ENCODE results near the gene PLA2G4B. TPM values are rescaled to one million over a fixed set of nuclear protein-coding genes. Genes with fewer than 3 reads are reported as not detected.

Gene PLA2G4B
- total RNA-seq, 3 donors from 2014 or later = 3.6 to 5.5 (median 4.9) TPM

DNA sequence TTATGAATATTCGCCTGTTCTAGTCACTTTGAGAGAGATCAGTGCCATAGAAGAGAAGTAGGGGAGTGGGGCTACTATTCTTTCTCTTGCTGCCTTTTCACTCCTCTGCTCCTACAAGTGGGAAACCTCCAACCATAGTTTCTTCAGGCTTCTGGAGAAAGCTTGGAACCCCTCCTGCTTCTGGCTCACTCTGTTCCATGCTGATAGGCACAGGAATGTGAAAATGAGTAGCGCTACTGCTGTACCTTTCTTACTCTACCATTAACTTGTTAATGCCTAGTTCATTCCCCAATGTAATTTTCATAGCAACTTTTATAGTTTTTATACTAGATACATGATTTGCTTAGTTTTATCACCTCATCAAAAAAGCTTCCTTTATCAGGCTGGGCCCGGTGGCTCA lies 37.5 kb upstream of the PLA2G4B start:
- H3K27me3 Mint-ChIP-seq (ENCODE audit: low read depth) = no peaks in the 10 kb centered on the region
- peaks cover 9% of the 10 kb centered on the region for H3K4me1 Mint-ChIP-seq (ENCODE audit: low read depth)
- DNase-seq (no peak), ATAC-seq (no peak)
- no peak overlapping the region for H3K4me3 Mint-ChIP-seq
- no peaks in the 10 kb centered on the region for H3K9me3 Mint-ChIP-seq
- H3K36me3 Mint-ChIP-seq (ENCODE audit: insufficient read depth) = peaks cover 16% of the 10 kb centered on the region

DNA sequence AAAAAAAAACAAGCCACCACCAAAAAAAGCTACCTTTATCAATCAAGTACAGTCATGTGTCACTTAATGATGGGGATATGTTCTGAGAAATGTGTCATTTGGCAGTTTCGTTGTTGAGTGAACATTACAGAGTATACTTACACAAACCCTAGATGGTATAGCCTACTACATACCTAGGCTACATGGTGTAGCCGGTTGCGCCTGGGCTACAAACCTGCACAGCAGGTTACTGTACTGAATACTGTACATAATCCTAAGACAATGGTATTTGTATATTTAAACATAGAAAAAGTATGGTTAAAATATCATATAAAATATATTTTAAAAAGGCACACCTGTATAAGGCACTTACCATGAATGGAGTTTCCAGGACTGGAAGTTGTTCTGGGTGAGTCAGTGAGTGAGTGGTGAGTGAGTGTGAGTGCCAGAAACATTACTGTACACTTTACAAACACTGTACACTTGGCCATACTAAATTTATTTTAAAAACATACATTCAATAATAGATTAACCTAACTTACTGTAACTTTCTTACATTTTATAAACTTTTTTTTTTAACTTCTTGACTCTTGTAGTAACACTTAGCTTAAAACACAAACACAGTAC lies 36.7 kb upstream of the PLA2G4B start:
- Mint-ChIP-seq H3K4me1 (ENCODE audit: low read depth) (peaks cover 7% of the 10 kb centered on the region), H3K36me3 (ENCODE audit: insufficient read depth) (peaks cover 16% of the 10 kb centered on the region), H3K4me3 (no peak overlapping the region), H3K9me3 (no peaks in the 10 kb centered on the region), H3K27me3 (ENCODE audit: low read depth) (no peaks in the 10 kb centered on the region)
- ATAC-seq (no peak), DNase-seq (no peak)

DNA sequence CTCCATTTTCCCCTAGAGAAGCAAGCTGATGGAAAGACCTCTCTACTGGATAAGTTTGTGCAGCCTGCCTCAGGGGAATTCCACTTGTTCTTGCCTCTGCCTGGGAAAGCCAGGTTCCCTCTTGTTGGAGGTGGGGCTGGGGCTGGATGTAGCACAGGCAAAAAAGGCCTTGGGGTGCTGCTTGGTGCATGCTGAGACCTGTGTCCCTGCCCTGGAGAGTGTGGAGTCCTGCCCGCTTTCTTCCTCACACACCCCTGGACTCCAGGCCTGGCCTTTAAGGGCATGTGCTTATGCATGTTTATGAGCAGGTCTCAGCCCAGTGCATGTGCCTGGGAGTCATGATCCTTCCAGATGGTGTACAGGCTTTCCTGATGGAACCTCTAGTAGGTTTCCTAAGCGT lies 34.3 kb upstream of the PLA2G4B start:
- ATAC-seq (peak in 1 of 2 donors; percentile 23), DNase-seq (no peak)
- no peak overlapping the region for H3K4me3 Mint-ChIP-seq
- H3K9me3 Mint-ChIP-seq = no peaks in the 10 kb centered on the region
- peaks cover 5% of the 10 kb centered on the region for H3K4me1 Mint-ChIP-seq (ENCODE audit: low read depth)
- no peaks in the 10 kb centered on the region for H3K27me3 Mint-ChIP-seq (ENCODE audit: low read depth)
- peaks cover 16% of the 10 kb centered on the region for H3K36me3 Mint-ChIP-seq (ENCODE audit: insufficient read depth)

DNA sequence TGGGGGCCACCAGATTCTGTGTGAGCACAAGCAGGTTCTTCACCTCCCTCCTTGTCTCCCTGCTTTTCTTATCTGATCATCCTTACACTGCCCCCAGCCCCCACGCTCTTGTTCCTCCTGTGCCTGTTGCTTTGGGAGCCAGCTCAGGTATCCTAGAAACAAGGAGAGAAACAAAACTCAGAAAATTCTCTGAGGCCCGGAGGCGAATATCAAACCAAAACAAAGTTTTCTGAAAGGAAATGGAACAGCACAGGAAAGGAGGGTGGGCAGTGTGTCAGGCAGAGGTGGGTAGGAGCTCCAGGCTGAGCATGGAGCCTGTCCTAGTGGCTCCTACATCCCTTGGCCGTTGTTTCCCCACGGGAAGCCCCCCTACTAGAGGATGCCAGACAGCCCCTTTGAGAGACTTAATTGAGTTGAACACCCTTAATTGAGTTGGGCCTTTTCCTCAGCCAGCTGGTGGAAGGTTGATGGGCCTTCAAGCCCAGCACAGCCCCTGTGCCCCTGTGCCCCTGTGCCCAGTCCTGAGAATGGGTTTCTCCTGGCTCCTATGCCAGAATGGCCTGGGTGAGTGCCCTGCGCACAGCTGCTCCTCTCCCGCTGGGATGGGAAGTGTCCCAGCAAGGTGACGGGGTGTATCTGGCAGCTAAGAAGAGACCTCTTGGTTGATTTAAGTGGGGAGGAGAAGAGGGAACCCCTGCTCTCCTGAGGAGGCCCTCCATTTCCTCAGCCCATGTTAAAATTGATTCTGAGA lies 33.6 kb upstream of the PLA2G4B start:
- Mint-ChIP-seq H3K9me3 (no peaks in the 10 kb centered on the region), H3K36me3 (ENCODE audit: insufficient read depth) (peaks cover 13% of the 10 kb centered on the region), H3K27me3 (ENCODE audit: low read depth) (no peaks in the 10 kb centered on the region), H3K4me1 (ENCODE audit: low read depth) (peaks cover 5% of the 10 kb centered on the region), H3K4me3 (no peak overlapping the region)
- DNase-seq (no peak), ATAC-seq (no peak)

DNA sequence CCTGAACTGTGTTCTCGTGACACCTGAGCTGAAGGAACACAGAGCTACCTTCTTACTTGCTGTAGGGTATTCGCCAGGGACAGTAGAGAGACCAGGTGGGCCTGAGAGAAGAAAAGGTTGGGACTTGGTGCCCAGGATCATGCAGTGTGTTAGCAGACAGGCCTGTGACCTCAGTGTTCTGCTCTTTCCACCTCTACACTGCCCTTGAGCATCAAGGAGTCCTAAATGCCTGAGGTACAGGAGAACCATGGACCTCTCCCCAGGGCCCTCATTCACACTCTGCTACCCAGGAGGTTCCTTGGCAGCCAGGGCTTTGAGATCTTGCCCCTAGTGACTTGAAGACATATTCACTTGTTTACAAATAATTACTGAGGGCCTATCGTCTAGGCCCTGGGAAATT lies 32.9 kb upstream of the PLA2G4B start:
- Mint-ChIP-seq H3K9me3 (no peaks in the 10 kb centered on the region), H3K36me3 (ENCODE audit: insufficient read depth) (peaks cover 8% of the 10 kb centered on the region), H3K4me1 (ENCODE audit: low read depth) (peaks cover 5% of the 10 kb centered on the region), H3K4me3 (no peak overlapping the region), H3K27me3 (ENCODE audit: low read depth) (no peaks in the 10 kb centered on the region)
- ATAC-seq = no peak
- no peak for DNase-seq

DNA sequence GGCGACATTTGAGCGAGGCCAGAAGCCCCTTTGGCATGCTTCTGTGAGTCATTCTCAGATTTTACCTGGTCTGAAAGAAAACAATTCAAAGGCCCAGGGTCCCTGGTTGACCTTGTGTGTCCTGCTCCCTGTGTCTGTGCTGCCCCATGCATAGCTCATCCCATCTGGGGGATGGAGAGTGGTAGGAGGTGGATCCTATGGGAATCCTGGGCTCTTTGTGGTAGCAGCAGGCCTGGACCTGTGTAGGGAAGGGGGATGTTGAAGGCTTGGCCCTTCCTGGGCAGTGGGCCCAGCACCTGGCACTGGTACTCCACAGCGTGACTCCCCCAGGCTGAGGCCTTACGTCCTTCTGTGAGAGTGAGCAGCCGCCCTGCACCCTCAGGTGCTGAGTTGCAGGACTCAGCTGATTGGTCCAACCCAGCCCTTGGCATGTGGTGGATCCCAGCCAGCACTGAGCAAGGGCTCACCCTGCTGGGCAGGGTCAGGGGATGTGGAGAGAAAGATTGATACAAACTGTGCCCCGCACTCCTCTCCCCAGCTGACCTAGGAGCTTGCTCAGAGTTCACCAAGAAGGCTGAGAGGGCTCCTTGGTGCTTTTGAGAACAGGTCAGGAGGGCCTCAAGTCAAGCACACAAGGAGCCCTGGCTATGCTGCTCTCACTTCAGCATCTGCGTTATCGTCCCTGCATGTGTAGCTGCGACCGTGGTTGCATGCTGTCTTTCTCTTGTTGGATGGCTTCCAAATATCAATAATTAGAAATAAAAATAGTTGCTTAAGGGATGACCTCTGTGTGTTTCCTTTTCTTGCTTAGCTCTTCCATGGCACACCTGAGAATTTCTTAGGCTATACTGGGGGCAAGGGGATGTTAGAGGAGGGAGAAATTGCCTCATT lies 32.1 kb upstream of the PLA2G4B start:
- Mint-ChIP-seq H3K4me3 (no peak overlapping the region), H3K4me1 (ENCODE audit: low read depth) (peaks cover 9% of the 10 kb centered on the region), H3K36me3 (ENCODE audit: insufficient read depth) (peaks cover 2% of the 10 kb centered on the region), H3K27me3 (ENCODE audit: low read depth) (no peaks in the 10 kb centered on the region), H3K9me3 (no peaks in the 10 kb centered on the region)
- no peak for ATAC-seq
- DNase-seq = no peak

DNA sequence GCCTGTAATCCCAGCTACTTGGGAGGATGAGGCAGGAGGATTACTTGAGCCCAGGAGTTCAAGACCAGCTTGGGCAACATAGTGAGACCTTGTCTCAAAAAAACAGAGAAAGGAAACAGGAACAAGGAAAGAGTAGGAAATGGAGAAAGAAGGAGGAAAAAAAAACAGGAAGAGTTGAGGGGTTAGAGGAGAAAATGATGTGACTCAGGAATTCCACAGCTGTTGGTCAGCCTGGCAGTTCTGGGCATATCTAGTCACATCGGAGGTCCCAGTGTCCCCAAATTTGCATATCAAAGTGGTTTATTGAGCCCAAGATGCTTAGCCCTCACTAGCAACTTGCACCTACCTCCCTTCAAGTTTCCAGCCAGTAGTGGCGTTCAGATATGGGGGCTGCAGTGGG lies 29.5 kb upstream of the PLA2G4B start:
- Mint-ChIP-seq H3K4me3 (no peak overlapping the region), H3K27me3 (ENCODE audit: low read depth) (no peaks in the 10 kb centered on the region), H3K9me3 (no peaks in the 10 kb centered on the region), H3K4me1 (ENCODE audit: low read depth) (peaks cover 11% of the 10 kb centered on the region), H3K36me3 (ENCODE audit: insufficient read depth) (peaks cover 4% of the 10 kb centered on the region)
- ATAC-seq (no peak), DNase-seq (no peak)

DNA sequence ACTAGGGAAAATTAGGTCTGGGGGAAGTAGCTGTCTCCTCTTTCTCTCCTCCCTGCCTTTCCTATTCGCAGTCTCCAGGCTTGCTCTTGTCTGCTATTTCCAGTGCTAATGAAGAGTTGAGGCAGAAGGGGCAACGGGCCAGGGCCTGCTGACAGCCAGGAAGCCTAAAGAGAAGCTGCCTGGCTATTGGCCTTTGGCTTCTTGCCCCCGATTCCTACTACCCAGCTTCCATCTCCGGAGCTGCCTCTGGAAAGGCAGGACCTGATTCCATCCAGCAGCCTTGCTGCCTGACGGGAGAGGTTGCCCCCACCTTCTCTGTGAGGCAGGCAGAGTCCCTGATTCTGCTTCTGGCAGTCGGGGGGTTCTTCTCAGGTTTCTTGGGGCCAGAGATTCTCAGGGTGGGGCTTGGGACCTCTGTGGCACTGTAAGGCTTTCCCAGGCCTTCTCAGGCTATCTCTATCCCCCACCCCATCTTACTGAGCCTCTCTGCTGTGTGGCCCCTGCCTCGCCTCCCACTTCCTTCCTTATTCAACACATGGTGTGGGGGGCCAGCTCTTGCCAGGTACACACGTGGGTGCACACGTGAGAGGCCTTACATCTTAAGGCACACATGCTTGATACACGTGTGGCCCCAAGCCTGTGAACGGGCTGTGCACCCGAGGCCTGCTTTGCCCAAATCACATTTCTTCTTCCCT lies 29.0 kb upstream of the PLA2G4B start:
- Mint-ChIP-seq H3K4me3 (no peak overlapping the region), H3K27me3 (ENCODE audit: low read depth) (no peaks in the 10 kb centered on the region), H3K4me1 (ENCODE audit: low read depth) (peaks cover 9% of the 10 kb centered on the region), H3K9me3 (no peaks in the 10 kb centered on the region), H3K36me3 (ENCODE audit: insufficient read depth) (peaks cover 2% of the 10 kb centered on the region)
- ATAC-seq (no peak), DNase-seq (no peak)

DNA sequence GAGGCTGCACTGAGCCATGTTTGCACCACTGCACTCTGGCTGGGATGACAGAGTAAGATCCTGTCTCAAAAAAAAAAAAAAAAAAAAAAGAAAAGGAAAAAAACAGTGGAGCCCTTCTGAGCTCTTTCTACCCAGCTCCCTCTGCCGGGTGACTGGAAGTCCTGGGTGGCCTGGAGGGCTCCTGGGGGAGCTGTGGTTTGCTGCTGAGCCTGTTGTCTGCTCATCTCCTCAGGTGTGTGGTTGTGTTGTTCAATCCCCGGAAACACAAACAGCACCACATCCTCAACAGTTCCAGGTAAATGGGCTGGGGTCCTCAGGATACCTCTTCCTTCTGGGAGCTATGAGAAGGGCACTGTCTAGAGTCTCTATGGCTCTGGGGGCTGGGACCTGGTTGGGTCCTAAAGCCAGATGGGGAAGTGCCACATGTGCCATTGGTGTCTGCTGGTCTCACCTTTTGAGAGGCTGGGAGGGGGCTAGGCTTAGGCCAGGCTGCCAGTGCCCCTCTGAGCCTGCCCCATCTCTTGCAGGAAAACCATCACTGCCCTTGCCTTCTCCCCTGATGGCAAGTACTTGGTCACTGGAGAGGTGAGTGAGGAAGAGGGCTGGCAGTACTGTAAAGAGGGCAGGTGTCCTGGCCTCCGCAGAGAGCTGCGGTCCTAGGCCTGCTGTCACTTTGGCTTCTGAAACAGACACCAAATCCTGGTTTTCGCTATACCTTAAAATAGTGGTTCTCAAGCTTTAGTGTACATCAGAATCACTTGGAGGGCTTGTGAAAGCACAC lies 27.8 kb upstream of the PLA2G4B start:
- no peak overlapping the region for H3K4me3 Mint-ChIP-seq
- ATAC-seq = peak; percentile 11 to 26

DNA sequence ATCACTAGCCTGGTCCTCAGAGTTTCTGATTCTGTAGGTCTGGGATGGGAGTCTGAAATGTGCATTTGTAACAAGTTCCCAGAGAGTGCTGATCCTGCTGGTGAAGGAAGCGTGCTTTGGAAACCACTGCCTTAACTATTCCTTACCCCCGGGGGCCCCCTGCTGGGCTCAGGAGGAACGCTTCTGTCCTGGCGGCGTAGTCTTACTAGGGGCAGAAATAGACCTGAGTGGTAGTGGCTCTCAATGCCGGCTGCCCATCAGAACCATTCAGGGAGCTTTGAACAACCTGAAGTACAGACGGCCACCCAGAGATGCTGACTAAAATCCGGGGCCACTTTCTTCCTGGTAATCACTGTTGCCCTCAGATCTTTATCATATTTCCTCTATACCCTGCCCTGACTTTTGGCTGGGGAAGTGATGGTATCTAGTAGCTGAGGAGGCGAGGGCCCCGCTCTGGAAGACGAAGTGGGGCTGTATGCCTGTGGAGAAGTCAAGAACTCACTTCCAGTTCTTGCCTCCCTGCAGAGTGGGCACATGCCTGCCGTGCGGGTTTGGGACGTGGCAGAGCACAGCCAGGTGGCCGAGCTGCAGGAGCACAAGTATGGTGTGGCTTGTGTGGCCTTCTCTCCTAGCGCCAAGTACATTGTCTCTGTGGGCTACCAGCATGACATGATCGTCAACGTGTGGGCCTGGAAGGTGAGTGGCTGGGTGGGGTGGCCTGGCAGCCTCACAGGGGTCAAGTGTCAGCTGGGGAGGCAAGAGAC lies 27.0 kb upstream of the PLA2G4B start:
- Mint-ChIP-seq H3K9me3 (no peaks in the 10 kb centered on the region), H3K36me3 (ENCODE audit: insufficient read depth) (peaks cover 12% of the 10 kb centered on the region), H3K4me1 (ENCODE audit: low read depth) (peaks cover 5% of the 10 kb centered on the region), H3K27me3 (ENCODE audit: low read depth) (no peaks in the 10 kb centered on the region), H3K4me3 (no peak overlapping the region)
- DNase-seq = peak; percentile 75
- peak; percentile 90 to 95 for ATAC-seq

More for the DNA sequence above, 27.8 kb upstream of the PLA2G4B start:
- no peak for DNase-seq
- H3K27me3 Mint-ChIP-seq (ENCODE audit: low read depth) = no peaks in the 10 kb centered on the region
- no peaks in the 10 kb centered on the region for H3K9me3 Mint-ChIP-seq
- peaks cover 5% of the 10 kb centered on the region for H3K4me1 Mint-ChIP-seq (ENCODE audit: low read depth)
- peaks cover 5% of the 10 kb centered on the region for H3K36me3 Mint-ChIP-seq (ENCODE audit: insufficient read depth)

DNA sequence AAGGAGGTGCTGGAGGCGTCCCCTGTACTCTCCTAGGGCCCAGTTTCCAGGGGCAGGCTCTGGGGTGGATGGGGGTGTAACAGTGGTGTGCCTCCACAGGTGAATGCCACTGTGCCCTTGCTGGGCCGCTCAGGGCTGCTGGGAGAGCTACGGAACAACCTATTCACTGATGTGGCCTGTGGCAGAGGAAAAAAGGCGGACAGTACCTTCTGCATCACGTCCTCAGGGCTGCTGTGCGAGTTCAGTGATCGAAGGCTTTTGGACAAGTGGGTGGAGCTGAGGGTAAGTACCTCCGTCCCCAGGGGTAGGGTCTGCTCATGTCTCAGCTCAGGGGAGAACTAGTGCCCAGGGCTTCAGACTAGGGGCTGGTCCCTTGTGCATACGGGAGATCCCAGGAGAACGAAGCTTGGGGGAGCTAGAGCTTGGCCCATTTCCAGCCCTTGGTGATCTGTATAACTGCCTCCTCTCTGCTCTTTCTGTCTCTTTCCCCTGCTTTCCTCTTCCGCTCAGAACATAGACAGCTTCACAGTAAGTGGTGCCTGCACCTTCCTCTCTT lies 25.7 kb upstream of the PLA2G4B start:
- Mint-ChIP-seq H3K27me3 (ENCODE audit: low read depth) (no peaks in the 10 kb centered on the region), H3K9me3 (no peaks in the 10 kb centered on the region), H3K4me3 (no peak overlapping the region), H3K4me1 (ENCODE audit: low read depth) (peaks cover 5% of the 10 kb centered on the region), H3K36me3 (ENCODE audit: insufficient read depth) (peaks cover 16% of the 10 kb centered on the region)
- ATAC-seq = no peak
- DNase-seq = no peak

DNA sequence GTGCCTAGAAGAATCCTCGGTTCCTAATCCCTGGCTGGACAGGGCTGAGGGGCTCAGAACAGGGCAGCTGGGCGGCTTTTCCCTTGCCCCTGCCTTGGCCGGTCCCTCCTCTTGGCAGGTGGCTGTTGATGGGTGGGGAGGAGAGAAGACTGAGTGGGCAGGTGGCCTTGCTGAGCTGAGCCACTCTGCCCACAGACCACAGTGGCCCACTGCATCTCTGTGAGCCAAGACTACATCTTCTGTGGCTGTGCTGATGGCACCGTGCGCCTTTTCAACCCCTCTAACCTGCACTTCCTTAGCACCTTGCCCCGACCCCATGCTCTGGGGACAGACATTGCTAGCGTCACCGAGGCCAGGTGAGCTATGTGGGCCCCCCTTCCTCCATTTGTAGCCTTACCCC lies 25.2 kb upstream of the PLA2G4B start:
- Mint-ChIP-seq H3K4me1 (ENCODE audit: low read depth) (peaks cover 5% of the 10 kb centered on the region), H3K27me3 (ENCODE audit: low read depth) (no peaks in the 10 kb centered on the region), H3K9me3 (no peaks in the 10 kb centered on the region), H3K36me3 (ENCODE audit: insufficient read depth) (peaks cover 17% of the 10 kb centered on the region), H3K4me3 (no peak overlapping the region)
- ATAC-seq = no peak
- no peak for DNase-seq

DNA sequence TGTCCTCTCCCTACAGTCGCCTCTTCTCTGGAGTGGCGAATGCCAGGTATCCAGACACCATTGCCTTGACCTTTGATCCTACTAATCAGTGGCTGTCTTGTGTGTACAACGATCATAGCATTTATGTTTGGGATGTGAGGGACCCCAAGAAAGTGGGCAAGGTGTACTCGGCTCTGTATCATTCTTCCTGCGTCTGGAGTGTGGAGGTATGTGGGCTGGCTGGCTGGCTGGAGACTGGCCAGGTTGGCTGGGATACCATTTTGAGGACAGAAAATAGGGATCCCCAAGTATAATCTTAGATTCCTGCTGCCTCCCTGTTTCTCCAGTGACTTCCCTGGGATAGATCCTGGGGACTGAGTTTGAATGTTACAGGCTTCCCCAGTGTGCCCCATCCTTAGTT lies 24.1 kb upstream of the PLA2G4B start:
- ATAC-seq = no peak
- Mint-ChIP-seq H3K4me3 (no peak overlapping the region), H3K27me3 (ENCODE audit: low read depth) (no peaks in the 10 kb centered on the region), H3K4me1 (ENCODE audit: low read depth) (peaks cover 5% of the 10 kb centered on the region), H3K36me3 (ENCODE audit: insufficient read depth) (peaks cover 17% of the 10 kb centered on the region), H3K9me3 (no peaks in the 10 kb centered on the region)
- no peak for DNase-seq

Data from activated T-cell treated with anti-CD3 and anti-CD28 coated beads, Interleukin-2, amount 50 U/mL, for 4 hours (primary cell).